Activated CD8-positive, alpha-beta T cell treated with anti-CD3 and anti-CD28 coated beads for 36 hours (primary cell): ENCODE results near the gene TMEM14C. TPM values are rescaled to one million over a fixed set of nuclear protein-coding genes. Genes with fewer than 3 reads are reported as not detected.

ENCODE experiments used
- ATAC-seq: fragments of 200-7000 bp; cut with Tn5 transposase; one replicate; pipeline ENCODE4 v1.10.0; 2021; ENCODE audit warnings: mild to moderate bottlenecking, moderate library complexity
- CTCF ChIA-PET: fragments of 350-600 bp; sonication (Branson Sonifier 250); formaldehyde crosslinking; loops from one replicate; lab custom pipeline; 2021; ENCODE audit warnings: antibody characterized with exemption; lab: Charles Lee
- POLR2A ChIA-PET: fragments of 350-600 bp; sonication (Branson Sonifier 250); formaldehyde crosslinking; loops from one replicate; lab custom pipeline; 2021; ENCODE audit warnings: antibody characterized with exemption; lab: Charles Lee
- DNase-seq: peaks from one replicate; pipeline ENCODE4 v3.0.0-alpha.2; 2020
- H3K27ac Mint-ChIP-seq: one replicate; pipeline ENCODE4 v1.8.0; 2021; ENCODE audit warnings: mild to moderate bottlenecking, mixed read lengths
- H3K27me3 Mint-ChIP-seq: one replicate; pipeline ENCODE4 v1.8.0; 2021; ENCODE audit warnings: mixed read lengths
- H3K36me3 Mint-ChIP-seq: one replicate; pipeline ENCODE4 v1.8.0; 2021; ENCODE audit warnings: low read depth, mixed read lengths
- H3K4me1 Mint-ChIP-seq: one replicate; pipeline ENCODE4 v1.8.0; 2021; ENCODE audit warnings: low read depth, mixed read lengths
- H3K4me3 Mint-ChIP-seq: one replicate; pipeline ENCODE4 v1.8.0; 2021; ENCODE audit warnings: mild to moderate bottlenecking, moderate library complexity, mixed read lengths
- H3K9me3 Mint-ChIP-seq: one replicate; pipeline ENCODE4 v1.8.0; 2021; ENCODE audit warnings: mixed read lengths
- intact Hi-C: fragments of 100-400 bp; cut with micrococcal nuclease; formaldehyde crosslinking; loops from one replicate; pipeline ENCODE4 v1.10.0; 2022
- total RNA-seq, 2 experiments: library from RNA; stranded (reverse); gene quantifications; one replicate each; pipeline ENCODE4 v1.2.3, GENCODE V29; 2021
- TF ChIP-seq, protein P1 (sequence below): fragments of 200-600 bp; IDR thresholded peaks from one replicate; pipeline ENCODE4 v1.8.0; 2022; ENCODE audit warnings: antibody characterized with exemption, mild to moderate bottlenecking

The TMEM14C gene
- total RNA-seq, 2 experiments from 2014 or later, result 60.1 to 62.0 TPM

DNA sequence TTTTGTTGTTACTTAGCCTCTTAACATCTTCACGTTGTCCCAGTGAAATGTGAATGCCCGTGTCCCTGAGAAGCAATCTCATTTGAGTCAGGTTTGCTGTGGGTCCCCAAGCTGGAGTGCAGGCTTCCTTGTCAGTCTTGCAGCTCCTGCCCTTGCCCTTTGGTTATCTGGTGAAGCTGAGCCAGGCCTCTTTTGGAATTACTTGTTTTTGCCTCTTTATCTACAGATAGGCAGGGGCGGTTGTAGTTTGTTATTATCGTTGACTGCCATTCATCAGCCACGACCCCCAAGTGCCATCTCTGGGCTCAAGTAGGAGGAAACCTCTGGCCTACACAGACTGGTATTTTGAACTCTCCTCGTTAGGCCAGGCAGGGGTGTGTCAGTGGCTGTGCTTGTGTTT lies 2.2 kb downstream of the TMEM14C start:
- ATAC-seq, result no peak
- TF ChIP-seq, protein P1, sequence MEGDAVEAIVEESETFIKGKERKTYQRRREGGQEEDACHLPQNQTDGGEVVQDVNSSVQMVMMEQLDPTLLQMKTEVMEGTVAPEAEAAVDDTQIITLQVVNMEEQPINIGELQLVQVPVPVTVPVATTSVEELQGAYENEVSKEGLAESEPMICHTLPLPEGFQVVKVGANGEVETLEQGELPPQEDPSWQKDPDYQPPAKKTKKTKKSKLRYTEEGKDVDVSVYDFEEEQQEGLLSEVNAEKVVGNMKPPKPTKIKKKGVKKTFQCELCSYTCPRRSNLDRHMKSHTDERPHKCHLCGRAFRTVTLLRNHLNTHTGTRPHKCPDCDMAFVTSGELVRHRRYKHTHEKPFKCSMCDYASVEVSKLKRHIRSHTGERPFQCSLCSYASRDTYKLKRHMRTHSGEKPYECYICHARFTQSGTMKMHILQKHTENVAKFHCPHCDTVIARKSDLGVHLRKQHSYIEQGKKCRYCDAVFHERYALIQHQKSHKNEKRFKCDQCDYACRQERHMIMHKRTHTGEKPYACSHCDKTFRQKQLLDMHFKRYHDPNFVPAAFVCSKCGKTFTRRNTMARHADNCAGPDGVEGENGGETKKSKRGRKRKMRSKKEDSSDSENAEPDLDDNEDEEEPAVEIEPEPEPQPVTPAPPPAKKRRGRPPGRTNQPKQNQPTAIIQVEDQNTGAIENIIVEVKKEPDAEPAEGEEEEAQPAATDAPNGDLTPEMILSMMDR, result no peak
- DNase-seq, result no peak
- POLR2A ChIA-PET, result interaction anchor here (3.2 kb wide), 1 partner anchor 23 kb away, joined by 20 read pairs; the partner anchor contains the start of gene TMEM14B
- CTCF ChIA-PET, result interaction anchor here (1.1 kb wide), 1 partner anchor 76 kb away, joined by 3 read pairs; no protein-coding TSS in a partner anchor
- intact Hi-C loops, result no loop called here
- peaks cover 30% of the 10 kb centered on the region for H3K36me3 Mint-ChIP-seq
- peaks cover 37% of the 10 kb centered on the region for H3K4me1 Mint-ChIP-seq
- H3K9me3 Mint-ChIP-seq, result peaks cover 3% of the 10 kb centered on the region
- no peak overlapping the region for H3K4me3 Mint-ChIP-seq
- no peak overlapping the region for H3K27ac Mint-ChIP-seq
- H3K27me3 Mint-ChIP-seq, result no peaks in the 10 kb centered on the region

DNA sequence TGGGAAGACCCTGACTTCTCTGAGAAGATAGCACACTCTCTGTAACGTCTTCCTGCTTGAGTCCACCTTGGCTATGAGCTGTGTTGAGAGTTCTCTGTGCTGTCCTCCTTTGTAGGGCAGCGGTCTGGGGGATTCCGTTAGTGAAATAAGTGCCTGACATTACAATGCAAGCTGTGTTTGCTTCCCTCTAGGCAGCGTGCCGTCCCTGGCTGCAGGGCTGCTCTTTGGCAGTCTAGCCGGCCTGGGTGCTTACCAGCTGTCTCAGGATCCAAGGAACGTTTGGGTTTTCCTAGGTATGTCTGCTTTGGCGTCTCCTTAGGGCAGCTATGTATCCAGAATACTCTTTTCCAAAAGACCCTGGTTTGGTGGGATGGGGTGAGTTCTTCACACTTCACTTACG lies 2.8 kb downstream of the TMEM14C start:
- Mint-ChIP-seq H3K36me3 (peaks cover 35% of the 10 kb centered on the region), H3K27me3 (no peaks in the 10 kb centered on the region), H3K4me1 (peaks cover 37% of the 10 kb centered on the region), H3K4me3 (no peak overlapping the region), H3K27ac (no peak overlapping the region), H3K9me3 (peaks cover 3% of the 10 kb centered on the region)
- POLR2A ChIA-PET, result interaction anchor here (0.6 to 1.2 kb wide), 3 partner anchors 21 to 215 kb away, joined by 3 to 4 read pairs (median 4); no protein-coding TSS in a partner anchor
- TF ChIP-seq, protein P1, result no peak
- intact Hi-C loops, result no loop called here
- CTCF ChIA-PET, result interaction anchor here (1.1 kb wide), 1 partner anchor 22 kb away, joined by 3 read pairs; the partner anchor contains the start of gene TMEM14B
- DNase-seq (no peak), ATAC-seq (no peak)

DNA sequence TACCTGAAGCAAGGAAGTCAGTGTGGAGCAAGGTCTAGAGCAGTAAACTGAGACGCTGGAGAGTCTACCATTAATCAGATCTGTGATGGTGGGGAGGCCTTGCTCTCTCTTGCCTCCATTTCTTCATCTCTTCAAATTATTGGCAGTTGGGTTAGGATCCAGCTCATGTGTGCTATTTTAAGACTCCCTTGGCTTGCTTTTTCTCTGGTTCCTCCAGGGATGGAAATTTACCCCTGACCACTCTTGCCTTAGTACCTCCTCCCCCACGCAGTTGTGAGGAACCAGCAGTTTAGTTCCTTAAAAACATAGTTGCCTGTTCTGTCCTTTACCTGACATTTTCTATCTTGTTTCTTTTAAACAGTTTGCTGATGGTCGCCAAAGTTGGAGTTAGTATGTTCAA lies 7.4 kb downstream of the TMEM14C start:
- Mint-ChIP-seq H3K27ac (no peak overlapping the region), H3K4me1 (peaks cover 8% of the 10 kb centered on the region), H3K36me3 (peaks cover 43% of the 10 kb centered on the region), H3K4me3 (no peak overlapping the region), H3K27me3 (no peaks in the 10 kb centered on the region), H3K9me3 (no peaks in the 10 kb centered on the region)
- intact Hi-C loops, result no loop called here
- TF ChIP-seq, protein P1, result no peak
- ATAC-seq (no peak), DNase-seq (no peak)
- ChIA-PET POLR2A (interaction anchor here (0.9 kb wide), 2 partner anchors 8 to 17 kb away, joined by 3 to 4 read pairs; partner anchors contain the start of gene TMEM14B), CTCF (no interaction called here)

DNA sequence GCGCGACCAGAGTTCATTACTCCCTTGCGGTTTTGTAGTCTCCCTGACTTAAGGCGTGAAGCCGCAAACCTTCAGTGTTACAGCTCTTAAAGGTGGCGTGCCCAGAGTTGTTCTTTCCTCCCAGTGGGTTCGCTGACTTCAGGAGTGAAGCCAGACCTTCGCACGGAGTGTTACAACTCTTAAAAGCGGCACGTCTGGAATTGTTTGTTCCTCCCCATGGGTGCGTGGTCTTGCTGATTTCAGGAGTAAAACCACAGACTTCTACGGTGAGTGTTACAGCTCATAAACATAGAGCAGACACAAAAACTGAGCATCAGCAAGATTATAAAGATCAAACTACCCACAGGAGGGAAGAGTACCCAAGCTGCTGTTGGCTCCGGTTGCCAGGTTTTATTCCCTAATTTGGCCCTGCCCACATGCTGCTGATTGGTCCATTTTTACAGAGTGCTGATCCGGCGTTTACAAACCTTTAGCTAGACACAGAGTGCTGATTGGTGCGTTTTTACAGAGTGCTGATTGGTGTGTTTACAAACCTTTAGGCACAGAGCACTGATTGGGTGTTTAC lies 10.4 kb downstream of the TMEM14C start:
- ATAC-seq (peak; percentile 27), DNase-seq (peak; percentile 13)
- Mint-ChIP-seq H3K9me3 (no peaks in the 10 kb centered on the region), H3K4me1 (no peaks in the 10 kb centered on the region), H3K27me3 (no peaks in the 10 kb centered on the region), H3K4me3 (no peak overlapping the region), H3K27ac (no peak overlapping the region), H3K36me3 (peaks cover 25% of the 10 kb centered on the region)
- ChIA-PET POLR2A (interaction anchor here (0.9 to 1.7 kb wide), 2 partner anchors 13 to 15 kb away, joined by 4 read pairs; no protein-coding TSS in a partner anchor), CTCF (no interaction called here)
- intact Hi-C loops, result no loop called here
- TF ChIP-seq, protein P1, result no peak

- TF ChIP-seq, protein P1, result no peak
- CTCF ChIA-PET, result no interaction called here
Observed at GRCh38 chr6:10733863-10734262, 11.0 kb downstream of the TMEM14C start.

More at GRCh38 chr6:10733863-10734262, 11.0 kb downstream of the TMEM14C start:
- no peaks in the 10 kb centered on the region for H3K4me1 Mint-ChIP-seq
- peaks cover 21% of the 10 kb centered on the region for H3K36me3 Mint-ChIP-seq
- no peaks in the 10 kb centered on the region for H3K9me3 Mint-ChIP-seq
- POLR2A ChIA-PET, result interaction anchor here (1.7 kb wide), 1 partner anchor 15 kb away, joined by 4 read pairs; no protein-coding TSS in a partner anchor
- no peaks in the 10 kb centered on the region for H3K27me3 Mint-ChIP-seq
- ATAC-seq, result no peak
- no peak overlapping the region for H3K4me3 Mint-ChIP-seq
- DNase-seq, result no peak
- no peak overlapping the region for H3K27ac Mint-ChIP-seq
- intact Hi-C loops, result no loop called here
